SK-N-SH (cell line): ENCODE data around the gene NT5DC3. TPM values are rescaled to one million over a fixed set of nuclear protein-coding genes. Genes with fewer than 3 reads are reported as not detected.

Experiments used
- CTCF ChIA-PET: fragments of 300-600, 350-600 bp; formaldehyde crosslinking; extraction: SDS; loops from one replicate; lab custom pipeline; 2021; lab: Yijun Ruan, JAX
- POLR2A ChIA-PET: fragments of 350-600 bp; sonication (Branson Sonifier 250); formaldehyde crosslinking; extraction: SDS; loops from one replicate; lab custom pipeline; 2020; ENCODE audit warnings: antibody characterized with exemption, inconsistent platforms; lab: Yijun Ruan, JAX
- DNase-seq: peaks from one replicate; pipeline ENCODE4 v3.0.0; 2012
- H2AFZ ChIP-seq: fragments of 200-600 bp; sonication (generic); 2 replicates; pipeline ENCODE4 v1.8.1; 2016; ENCODE audit warnings: antibody characterized with exemption, mild to moderate bottlenecking, low read depth
- H3F3A ChIP-seq: fragments of 200-600 bp; sonication (generic); replicated peaks from 2 replicates; pipeline ENCODE3; 2016; ENCODE audit warnings: antibody characterized with exemption, mild to moderate bottlenecking; ENCODE audit not compliant: insufficient read depth
- H3K27ac ChIP-seq, 2 experiments: fragments of 200-500 bp in 1 of 2; fragments of 200-600 bp in 1 of 2; sonication (Bioruptor generic) in 1 of 2; sonication (generic), shearing (Covaris generic) in 1 of 2; 2 replicates each; pipeline versions ENCODE4 v1.5.1 to v1.6.1; 2014 to 2016; ENCODE audit warnings: low read depth in 2 of 2, inconsistent platforms in 1 of 2, low read length in 1 of 2, mild to moderate bottlenecking in 1 of 2, mixed read lengths in 1 of 2
- H3K27me3 ChIP-seq: fragments of 200-600 bp; sonication (generic), shearing (Covaris generic); 2 replicates; pipeline ENCODE4 v1.6.1; 2016; ENCODE audit warnings: mixed run types; ENCODE audit not compliant: insufficient read depth
- H3K36me3 ChIP-seq, 2 experiments: fragments of 200-500 bp in 1 of 2; fragments of 200-600 bp in 1 of 2; sonication (Bioruptor generic) in 1 of 2; sonication (generic) in 1 of 2; replicated peaks in 1 of 2; 2 replicates each; pipeline versions ENCODE3 to v1.5.1; 2014 to 2016; ENCODE audit warnings: low read length in 1 of 2, mild to moderate bottlenecking in 1 of 2; ENCODE audit not compliant: insufficient read depth in 2 of 2, control insufficient read depth in 1 of 2
- H3K4me1 ChIP-seq, 2 experiments: fragments of 200-500 bp in 1 of 2; fragments of 200-600 bp in 1 of 2; sonication (Bioruptor generic) in 1 of 2; sonication (generic), shearing (Covaris generic) in 1 of 2; 2 replicates each; pipeline versions ENCODE4 v1.5.1 to v1.6.1; 2014 to 2016; ENCODE audit warnings: low read depth in 1 of 2, low read length in 1 of 2, mixed run types in 1 of 2; ENCODE audit not compliant: insufficient read depth in 2 of 2, control insufficient read depth in 1 of 2
- H3K4me2 ChIP-seq: fragments of 200-600 bp; sonication (generic), shearing (Covaris generic); 2 replicates; pipeline ENCODE4 v1.6.1; 2017; ENCODE audit warnings: mixed run types
- H3K4me3 ChIP-seq, 2 experiments: fragments of 200-500 bp in 1 of 2; fragments of 200-600 bp in 1 of 2; sonication (Bioruptor generic) in 1 of 2; sonication (generic), shearing (Covaris generic) in 1 of 2; 2 replicates each; pipeline versions ENCODE4 v1.5.1 to v1.8.1; 2014 to 2016; ENCODE audit warnings: low read depth in 2 of 2, inconsistent platforms in 1 of 2, low read length in 1 of 2, mild to moderate bottlenecking in 1 of 2, mixed read lengths in 1 of 2, moderate library complexity in 1 of 2
- H3K79me2 ChIP-seq: fragments of 200-600 bp; sonication (generic); 2 replicates; pipeline ENCODE4 v1.8.1; 2017; ENCODE audit warnings: mild to moderate bottlenecking; ENCODE audit not compliant: insufficient read depth
- H3K9ac ChIP-seq: fragments of 200-600 bp; sonication (generic); 2 replicates; pipeline ENCODE4 v1.6.1; 2017; ENCODE audit warnings: mixed run types
- H3K9me2 ChIP-seq: fragments of 200-600 bp; sonication (generic); 2 replicates; pipeline ENCODE4 v1.6.1; 2017; ENCODE audit warnings: mixed run types
- H3K9me3 ChIP-seq: fragments of 200-600 bp; sonication (generic); 2 replicates; pipeline ENCODE4 v1.6.1; 2017; ENCODE audit warnings: mixed run types, mild to moderate bottlenecking, moderate library complexity
- H4K20me1 ChIP-seq: fragments of 200-600 bp; sonication (generic); 2 replicates; pipeline ENCODE4 v1.6.1; 2017; ENCODE audit warnings: mild to moderate bottlenecking, mixed run types; ENCODE audit not compliant: insufficient read depth
- CTCF ChIP-seq: fragments of 200-600 bp; sonication (generic); IDR thresholded peaks from 2 replicates; pipeline ENCODE4 v1.6.1; 2017; ENCODE audit warnings: antibody characterized with exemption, mild to moderate bottlenecking, moderate library complexity
- ELF1 ChIP-seq: IDR thresholded peaks from 2 replicates; pipeline ENCODE4 v1.4.0; 2012
- FOSL2 ChIP-seq: IDR thresholded peaks from 2 replicates; pipeline ENCODE4 v1.4.0; 2012; ENCODE audit warnings: low read depth, mild to moderate bottlenecking, moderate library complexity, borderline replicate concordance
- GATA2 ChIP-seq: sonication (generic); formaldehyde crosslinking; IDR thresholded peaks from 2 replicates; pipeline ENCODE4 v1.5.0; 2020; ENCODE audit warnings: mild to moderate bottlenecking, missing genetic modification reagents
- JUND ChIP-seq: IDR thresholded peaks from 2 replicates; pipeline ENCODE4 v1.4.0; 2012
- MAX ChIP-seq: IDR thresholded peaks from 2 replicates; pipeline ENCODE4 v1.4.0; 2012; ENCODE audit warnings: low read depth
- MEF2A ChIP-seq: IDR thresholded peaks from 2 replicates; pipeline ENCODE4 v1.4.0; 2012; ENCODE audit warnings: low read depth, borderline replicate concordance
- MXI1 ChIP-seq: IDR thresholded peaks from 2 replicates; pipeline ENCODE4 v1.6.1; 2012; ENCODE audit warnings: mild to moderate bottlenecking, low read depth, low read length, improper control_type of control experiment
- POLR2AphosphoS5 ChIP-seq: IDR thresholded peaks from 2 replicates; pipeline ENCODE4 v1.6.1; 2012; ENCODE audit warnings: low read depth, low read length
- REST ChIP-seq: IDR thresholded peaks from 2 replicates; pipeline ENCODE4 v1.6.1; 2012; ENCODE audit warnings: mild to moderate bottlenecking, low read depth, low read length, moderate library complexity
- RFX5 ChIP-seq: IDR thresholded peaks from 2 replicates; pipeline ENCODE4 v1.6.1; 2012; ENCODE audit warnings: mild to moderate bottlenecking, improper control_type of control experiment, low read length
- RXRA ChIP-seq: IDR thresholded peaks from 2 replicates; pipeline ENCODE4 v1.4.0; 2012; ENCODE audit warnings: low read depth, mild to moderate bottlenecking, borderline replicate concordance
- USF1 ChIP-seq: IDR thresholded peaks from 2 replicates; pipeline ENCODE4 v1.4.0; 2012; ENCODE audit warnings: low read depth, borderline replicate concordance
- WGBS: methylation state at CpG from one replicate; pipeline ENCODE4 v1.1.6; 2017; ENCODE audit warnings: low lambda C conversion rate; 5-methylcytosine and 5-hydroxymethylcytosine counted together
- polyA plus RNA-seq, 3 experiments: library from polyadenylated mRNA; depleted of rRNA; stranded (reverse); fragments of >200 nt; gene quantifications; 2 replicates each; pipeline ENCODE4 v1.2.3, GENCODE V29; 2012
- TF ChIP-seq, protein P1 (sequence below): IDR thresholded peaks from 2 replicates; pipeline ENCODE4; 2012
- TF ChIP-seq, protein P2 (sequence below): fragments of 150-350 bp; IDR thresholded peaks from 2 replicates; pipeline ENCODE4 v1.6.1; 2016; ENCODE audit warnings: mild to moderate bottlenecking, low read depth, low read length

NT5DC3 gene
- polyA plus RNA-seq, 1 of the 3 experiments (the other 2 are of a cell fraction), result 11.0 TPM

GRCh38 chr12:103782399-103782798, 58.6 kb downstream of the NT5DC3 start (continued):
- TF ChIP-seq JUND (no peak), POLR2AphosphoS5 (no peak), GATA2 (CRISPR knock-in tag) (no peak), MXI1 (no peak), ELF1 (no peak)
- TF ChIP-seq, protein P1, sequence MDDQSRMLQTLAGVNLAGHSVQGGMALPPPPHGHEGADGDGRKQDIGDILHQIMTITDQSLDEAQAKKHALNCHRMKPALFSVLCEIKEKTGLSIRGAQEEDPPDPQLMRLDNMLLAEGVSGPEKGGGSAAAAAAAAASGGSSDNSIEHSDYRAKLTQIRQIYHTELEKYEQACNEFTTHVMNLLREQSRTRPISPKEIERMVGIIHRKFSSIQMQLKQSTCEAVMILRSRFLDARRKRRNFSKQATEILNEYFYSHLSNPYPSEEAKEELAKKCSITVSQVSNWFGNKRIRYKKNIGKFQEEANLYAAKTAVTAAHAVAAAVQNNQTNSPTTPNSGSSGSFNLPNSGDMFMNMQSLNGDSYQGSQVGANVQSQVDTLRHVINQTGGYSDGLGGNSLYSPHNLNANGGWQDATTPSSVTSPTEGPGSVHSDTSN, result no peak

GRCh38 chr12:103780992-103781391, 60.0 kb downstream of the NT5DC3 start:
- no peak overlapping the region for H3K9ac ChIP-seq
- no peak overlapping the region for H2AFZ ChIP-seq
- no peaks in the 10 kb centered on the region for H3K79me2 ChIP-seq
- no peaks in the 10 kb centered on the region for H3K9me2 ChIP-seq
- no peak for DNase-seq
- no peaks in the 10 kb centered on the region for H3K9me3 ChIP-seq
- CTCF ChIA-PET, result interaction anchor here (1.0 kb wide), 1 partner anchor 9 kb away, joined by 3 read pairs; no protein-coding TSS in a partner anchor
- H3F3A ChIP-seq, result peaks cover 6% of the 10 kb centered on the region
- no peak overlapping the region for H3K27ac ChIP-seq
- peaks cover 34 to 62% of the 10 kb centered on the region in 2 experiments for H3K36me3 ChIP-seq
- 98% methylated on average over 3 of the region's 3 CpGs for WGBS
- H4K20me1 ChIP-seq, result no peaks in the 10 kb centered on the region
- no peak overlapping the region for H3K4me2 ChIP-seq
- no peaks in the 10 kb centered on the region for H3K27me3 ChIP-seq
- no peak overlapping the region for H3K4me3 ChIP-seq
- no peak for TF ChIP-seq USF1
- no peak for TF ChIP-seq POLR2AphosphoS5
- peak; percentile 65; the same call in 1 of the 2 replicates for TF ChIP-seq REST
- H3K4me1 ChIP-seq, result no peaks in the 10 kb centered on the region; a peak in 1 of 4 replicates
- POLR2A ChIA-PET, result no interaction called here

DNA sequence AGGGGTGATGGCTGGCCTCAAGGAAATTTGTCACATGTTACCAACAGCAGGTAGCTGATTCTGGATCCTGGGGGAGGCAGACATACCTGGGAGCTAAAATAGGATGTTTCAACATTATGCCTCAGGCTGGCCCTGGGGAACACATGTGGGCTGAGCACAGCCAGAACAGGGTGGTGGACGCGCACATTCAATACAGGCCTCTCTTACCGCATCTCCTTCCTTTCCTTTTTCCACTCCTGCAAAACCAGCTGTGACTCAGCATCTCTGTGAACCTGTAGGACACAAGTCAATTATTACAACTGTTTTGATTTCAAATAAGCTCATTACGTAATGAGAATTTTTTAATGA, 61.0 kb downstream of the NT5DC3 start:
- Histone ChIP-seq H3K27me3 (no peaks in the 10 kb centered on the region), H3K79me2 (no peaks in the 10 kb centered on the region), H3K36me3 (peaks cover 34 to 58% of the 10 kb centered on the region in 2 experiments), H3K4me2 (no peak overlapping the region), H3K4me1 (no peaks in the 10 kb centered on the region; a peak in 1 of 4 replicates), H3F3A (peaks cover 1% of the 10 kb centered on the region), H3K9me2 (no peaks in the 10 kb centered on the region), H3K27ac (no peak overlapping the region), H3K4me3 (no peak overlapping the region), H3K9ac (no peak overlapping the region), H2AFZ (no peak overlapping the region), H3K9me3 (no peaks in the 10 kb centered on the region), H4K20me1 (no peaks in the 10 kb centered on the region)
- WGBS, result 97% methylated on average over 4 of the region's 4 CpGs
- ChIA-PET CTCF (no interaction called here), POLR2A (no interaction called here)
- no peak for DNase-seq
- no peak for TF ChIP-seq MAX
- TF ChIP-seq RXRA, result no peak
- no peak for TF ChIP-seq FOSL2
- TF ChIP-seq, protein P2, sequence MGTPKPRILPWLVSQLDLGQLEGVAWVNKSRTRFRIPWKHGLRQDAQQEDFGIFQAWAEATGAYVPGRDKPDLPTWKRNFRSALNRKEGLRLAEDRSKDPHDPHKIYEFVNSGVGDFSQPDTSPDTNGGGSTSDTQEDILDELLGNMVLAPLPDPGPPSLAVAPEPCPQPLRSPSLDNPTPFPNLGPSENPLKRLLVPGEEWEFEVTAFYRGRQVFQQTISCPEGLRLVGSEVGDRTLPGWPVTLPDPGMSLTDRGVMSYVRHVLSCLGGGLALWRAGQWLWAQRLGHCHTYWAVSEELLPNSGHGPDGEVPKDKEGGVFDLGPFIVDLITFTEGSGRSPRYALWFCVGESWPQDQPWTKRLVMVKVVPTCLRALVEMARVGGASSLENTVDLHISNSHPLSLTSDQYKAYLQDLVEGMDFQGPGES, result no peak
- no peak for TF ChIP-seq CTCF
- no peak for TF ChIP-seq MEF2A
- TF ChIP-seq MXI1, result no peak
- no peak for TF ChIP-seq RFX5
- TF ChIP-seq JUND, result no peak
